IPS-20b (cell line): Measurements from ENCODE around the gene HPSE2.
"Not testable (repeated sequence)": the region's sequence is repeated elsewhere in the genome, so short reads cannot be mapped to it uniquely, and the experiment has no call there.

Source experiments
- H3K27ac ChIP-seq: one replicate; pipeline ENCODE4 v1.5.1; 2013; ENCODE audit warnings: low read length
- H3K27me3 ChIP-seq: 2 replicates; pipeline ENCODE4 v1.6.1; 2013; ENCODE audit warnings: mild to moderate bottlenecking, low read length, inconsistent platforms; ENCODE audit not compliant: insufficient read depth
- H3K36me3 ChIP-seq: 2 replicates; pipeline ENCODE4 v1.6.1; 2013; ENCODE audit warnings: low read depth, mild to moderate bottlenecking, inconsistent platforms, low read length, moderate library complexity; ENCODE audit not compliant: insufficient read depth
- H3K4me1 ChIP-seq: 2 replicates; pipeline ENCODE4 v1.6.1; 2013; ENCODE audit warnings: mild to moderate bottlenecking, control low read depth, inconsistent platforms, low read length, moderate library complexity; ENCODE audit not compliant: insufficient read depth
- H3K4me3 ChIP-seq: 2 replicates; pipeline ENCODE4 v1.5.1; 2013; ENCODE audit warnings: mild to moderate bottlenecking, low read length, inconsistent platforms
- H3K9ac ChIP-seq: 2 replicates; pipeline ENCODE4 v1.6.1; 2013; ENCODE audit warnings: low read depth, mild to moderate bottlenecking, inconsistent platforms, low read length, moderate library complexity
- H3K9me3 ChIP-seq: 2 replicates; pipeline ENCODE4 v1.6.1; 2013; ENCODE audit warnings: mild to moderate bottlenecking, low read depth, low read length, inconsistent platforms; ENCODE audit not compliant: insufficient read depth

The HPSE2 gene

DNA sequence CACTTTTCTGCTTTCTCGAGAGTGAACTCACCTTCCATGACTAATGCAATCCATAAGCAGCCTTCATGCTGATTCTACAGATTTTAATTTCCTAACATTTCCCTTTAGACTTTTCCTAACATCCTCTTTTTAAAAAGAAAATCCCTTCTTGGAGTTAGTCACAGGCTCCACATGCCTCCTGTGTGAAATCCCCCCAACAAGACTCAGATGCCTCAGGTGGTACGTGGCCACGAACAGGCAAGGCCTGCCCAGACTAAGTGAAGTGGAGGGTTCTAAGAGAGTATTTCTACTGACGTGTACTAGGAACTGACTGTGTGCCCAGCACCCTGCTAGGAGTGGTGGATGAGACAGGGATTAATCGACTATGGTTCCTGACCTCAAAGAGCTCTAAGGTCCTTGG, 663.1 kb downstream of the HPSE2 start:
- no peak overlapping the region for H3K9ac ChIP-seq
- peaks cover 3% of the 10 kb centered on the region; the same call in 1 of the 2 replicates for H3K4me1 ChIP-seq
- H3K4me3 ChIP-seq: no peak overlapping the region
- no peaks in the 10 kb centered on the region for H3K36me3 ChIP-seq
- H3K27ac ChIP-seq: no peak overlapping the region
- no peaks in the 10 kb centered on the region for H3K9me3 ChIP-seq
- H3K27me3 ChIP-seq: no peaks in the 10 kb centered on the region

DNA sequence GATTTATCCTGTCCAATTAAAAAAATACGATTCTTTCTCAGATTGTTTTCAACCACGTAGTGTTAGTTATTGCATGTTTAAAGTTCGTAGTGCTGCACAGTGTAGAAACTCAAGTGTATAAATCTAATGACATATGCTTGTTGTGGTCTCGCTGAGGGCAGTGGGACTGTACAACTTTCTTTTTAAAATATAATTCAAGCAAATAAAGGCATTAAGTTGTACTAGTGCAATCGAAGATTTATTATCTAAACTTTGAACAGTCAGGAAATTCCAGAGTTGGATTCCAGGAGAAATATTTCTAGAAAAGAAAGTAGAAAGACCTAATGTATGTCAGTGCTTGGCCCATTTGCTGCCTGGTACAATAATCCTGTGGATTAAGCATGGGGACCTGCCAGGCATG, 664.8 kb downstream of the HPSE2 start:
- Histone ChIP-seq H3K4me3 (no peak overlapping the region), H3K4me1 (no peaks in the 10 kb centered on the region; the same call in 1 of the 2 replicates), H3K27me3 (no peaks in the 10 kb centered on the region)

DNA sequence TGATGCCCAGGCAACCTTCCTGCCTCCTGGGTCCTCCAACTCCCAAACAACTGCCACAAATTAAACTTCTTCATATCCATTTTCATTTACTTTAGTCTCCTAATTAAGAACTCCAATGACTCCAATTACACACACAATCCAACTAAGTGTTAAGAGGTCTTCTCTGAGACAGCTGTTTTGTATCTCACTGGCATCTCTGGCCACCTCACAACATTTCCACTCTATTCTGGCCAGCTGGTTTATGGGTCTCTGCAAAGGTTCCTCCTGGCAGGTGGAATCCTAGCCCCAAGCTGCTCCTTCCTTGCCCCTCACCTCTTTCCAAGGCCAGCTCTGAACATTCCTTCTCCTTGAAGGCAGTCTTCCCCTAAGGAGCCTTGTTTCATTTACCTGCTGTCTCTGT, 665.8 kb downstream of the HPSE2 start:
- Histone ChIP-seq H3K36me3 (no peaks in the 10 kb centered on the region), H3K4me1 (no peaks in the 10 kb centered on the region; the same call in 1 of the 2 replicates), H3K27ac (no peak overlapping the region), H3K9me3 (no peaks in the 10 kb centered on the region), H3K27me3 (no peaks in the 10 kb centered on the region), H3K9ac (no peak overlapping the region), H3K4me3 (no peak overlapping the region)

More for the DNA sequence above, 664.8 kb downstream of the HPSE2 start:
- H3K9me3 ChIP-seq: no peaks in the 10 kb centered on the region
- no peaks in the 10 kb centered on the region for H3K36me3 ChIP-seq
- H3K9ac ChIP-seq: no peak overlapping the region
- no peak overlapping the region for H3K27ac ChIP-seq

DNA sequence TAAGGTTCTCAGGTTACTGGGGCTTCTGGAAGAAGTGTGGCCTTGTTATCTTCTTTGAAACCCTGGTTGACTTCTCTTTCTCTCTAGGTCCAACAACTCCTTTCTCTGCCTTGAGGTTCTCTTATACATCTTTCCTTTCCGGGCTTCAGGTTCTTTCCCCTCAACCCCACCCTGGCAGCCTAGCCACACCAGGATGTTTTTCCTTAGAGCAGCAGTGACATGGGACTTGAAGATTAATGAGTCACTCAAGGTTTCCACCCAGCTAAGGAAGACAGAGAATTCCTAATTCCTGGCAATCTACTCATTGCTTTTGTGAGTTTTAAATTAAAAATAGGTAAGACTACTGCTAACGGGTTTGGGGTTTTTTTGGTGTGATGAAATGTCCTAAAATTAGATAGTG, 667.1 kb downstream of the HPSE2 start:
- no peak overlapping the region for H3K27ac ChIP-seq
- H3K36me3 ChIP-seq: no peaks in the 10 kb centered on the region
- no peaks in the 10 kb centered on the region; the same call in 1 of the 2 replicates for H3K4me1 ChIP-seq
- H3K9me3 ChIP-seq: no peaks in the 10 kb centered on the region
- no peak overlapping the region for H3K9ac ChIP-seq
- H3K4me3 ChIP-seq: no peak overlapping the region
- H3K27me3 ChIP-seq: no peaks in the 10 kb centered on the region

DNA sequence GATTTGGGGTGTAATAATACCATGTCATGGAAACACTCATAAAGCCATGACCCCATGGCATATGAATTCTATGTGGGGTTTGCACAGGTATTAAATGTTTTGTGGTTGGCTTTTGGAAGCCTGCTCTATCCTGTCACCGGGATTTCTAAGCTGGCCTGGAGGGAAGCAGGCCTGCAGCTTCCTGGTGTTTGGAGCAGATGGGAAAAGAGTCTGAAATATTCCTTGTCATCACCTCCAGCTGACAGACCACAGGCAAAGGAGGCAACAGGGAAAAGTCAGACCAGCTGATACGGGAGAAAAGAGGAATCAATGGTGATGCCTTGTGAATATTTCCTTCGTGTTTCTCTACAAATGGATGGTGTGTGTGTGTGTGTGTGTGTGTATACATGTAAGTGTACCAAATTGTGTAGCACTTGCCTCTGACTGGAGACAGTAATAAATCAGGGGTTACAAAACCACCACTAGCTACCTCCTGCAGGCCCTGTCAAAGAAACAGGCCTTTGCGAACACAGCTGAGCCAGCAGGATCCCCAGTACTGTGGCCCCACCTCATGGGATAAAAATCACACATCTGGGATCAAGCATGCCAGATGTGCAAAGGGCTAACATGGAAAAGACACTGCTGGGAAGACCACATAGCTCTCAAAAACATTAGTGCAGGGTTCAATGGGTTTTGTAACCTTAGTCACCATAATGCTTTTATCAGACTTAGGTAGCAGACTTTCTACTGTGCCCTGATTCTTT, 668.1 kb downstream of the HPSE2 start:
- no peaks in the 10 kb centered on the region for H3K27me3 ChIP-seq
- no peaks in the 10 kb centered on the region; the same call in 1 of the 2 replicates for H3K4me1 ChIP-seq
- no peak overlapping the region for H3K27ac ChIP-seq
- H3K36me3 ChIP-seq: no peaks in the 10 kb centered on the region
- no peak overlapping the region for H3K4me3 ChIP-seq
- no peak overlapping the region for H3K9ac ChIP-seq
- no peaks in the 10 kb centered on the region for H3K9me3 ChIP-seq

DNA sequence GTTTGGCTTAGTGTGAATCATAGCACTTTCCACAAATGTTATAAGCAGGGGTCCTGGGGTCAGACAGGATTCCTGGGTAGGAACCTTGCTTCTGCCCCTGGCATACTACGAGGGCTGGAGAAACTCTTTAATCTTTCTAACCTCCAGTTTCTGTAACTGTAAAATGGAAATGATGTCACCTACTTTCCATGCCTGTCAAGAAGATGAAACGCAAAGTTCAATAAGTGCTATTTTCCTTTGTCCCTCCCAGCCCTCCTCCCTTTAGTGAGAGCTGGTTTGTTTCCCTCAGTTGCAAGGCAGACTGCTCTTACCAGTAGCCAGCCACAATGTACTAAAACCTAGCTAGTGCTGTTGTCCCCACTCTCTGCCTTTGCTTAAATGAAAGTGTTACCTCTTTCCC, 671.8 kb downstream of the HPSE2 start:
- H3K36me3 ChIP-seq: no peaks in the 10 kb centered on the region
- H3K27me3 ChIP-seq: no peaks in the 10 kb centered on the region
- H3K4me3 ChIP-seq: no peak overlapping the region
- no peak overlapping the region for H3K27ac ChIP-seq
- no peaks in the 10 kb centered on the region for H3K4me1 ChIP-seq
- no peaks in the 10 kb centered on the region for H3K9me3 ChIP-seq
- H3K9ac ChIP-seq: no peak overlapping the region

DNA sequence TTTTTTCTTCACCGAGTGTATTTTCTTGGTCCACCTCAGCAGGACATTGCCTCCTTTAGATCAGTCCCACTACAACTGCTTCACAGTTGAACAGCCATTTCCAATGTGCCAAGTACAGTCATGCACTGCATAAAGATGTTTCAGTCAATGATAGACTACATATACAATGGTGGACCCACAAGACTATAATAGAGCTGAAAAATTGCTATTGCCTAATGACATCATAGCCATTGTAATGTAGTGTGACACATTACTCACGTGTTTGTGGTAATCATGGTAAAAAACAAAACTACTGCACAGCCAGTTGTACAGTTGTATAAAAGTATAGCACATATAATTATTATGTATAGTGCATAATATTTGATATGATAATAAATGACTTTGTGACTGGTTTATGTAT, 675.1 kb downstream of the HPSE2 start:
- no peak overlapping the region for H3K27ac ChIP-seq
- no peaks in the 10 kb centered on the region for H3K36me3 ChIP-seq
- no peak overlapping the region; the same call in 1 of the 2 replicates for H3K9ac ChIP-seq
- H3K27me3 ChIP-seq: no peaks in the 10 kb centered on the region
- no peaks in the 10 kb centered on the region for H3K9me3 ChIP-seq
- no peak overlapping the region for H3K4me3 ChIP-seq
- no peaks in the 10 kb centered on the region for H3K4me1 ChIP-seq

DNA sequence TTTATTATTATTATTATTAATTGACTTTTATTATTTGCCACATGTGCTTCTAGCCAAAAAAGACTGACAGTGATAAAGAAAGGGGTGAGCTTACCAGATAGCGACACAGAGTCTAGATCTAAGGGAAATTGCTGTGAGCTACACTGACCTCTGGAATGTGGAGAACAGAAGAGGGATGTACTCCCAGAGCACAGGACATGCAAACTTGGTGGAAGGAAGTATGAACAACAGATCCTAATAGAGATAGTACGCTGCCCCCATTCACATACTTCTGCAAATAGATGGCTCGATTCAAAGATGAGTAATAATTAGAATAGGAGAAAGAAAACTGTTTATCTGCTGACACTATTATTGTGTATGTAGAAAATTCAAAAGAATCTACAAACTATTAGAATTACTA, 679.6 kb downstream of the HPSE2 start:
- no peaks in the 10 kb centered on the region; the same call in 1 of the 2 replicates for H3K4me1 ChIP-seq
- no peak overlapping the region for H3K4me3 ChIP-seq
- H3K27me3 ChIP-seq: no peaks in the 10 kb centered on the region
- no peak overlapping the region for H3K9ac ChIP-seq
- H3K36me3 ChIP-seq: no peaks in the 10 kb centered on the region
- H3K27ac ChIP-seq: no peak overlapping the region
- H3K9me3 ChIP-seq: no peaks in the 10 kb centered on the region

DNA sequence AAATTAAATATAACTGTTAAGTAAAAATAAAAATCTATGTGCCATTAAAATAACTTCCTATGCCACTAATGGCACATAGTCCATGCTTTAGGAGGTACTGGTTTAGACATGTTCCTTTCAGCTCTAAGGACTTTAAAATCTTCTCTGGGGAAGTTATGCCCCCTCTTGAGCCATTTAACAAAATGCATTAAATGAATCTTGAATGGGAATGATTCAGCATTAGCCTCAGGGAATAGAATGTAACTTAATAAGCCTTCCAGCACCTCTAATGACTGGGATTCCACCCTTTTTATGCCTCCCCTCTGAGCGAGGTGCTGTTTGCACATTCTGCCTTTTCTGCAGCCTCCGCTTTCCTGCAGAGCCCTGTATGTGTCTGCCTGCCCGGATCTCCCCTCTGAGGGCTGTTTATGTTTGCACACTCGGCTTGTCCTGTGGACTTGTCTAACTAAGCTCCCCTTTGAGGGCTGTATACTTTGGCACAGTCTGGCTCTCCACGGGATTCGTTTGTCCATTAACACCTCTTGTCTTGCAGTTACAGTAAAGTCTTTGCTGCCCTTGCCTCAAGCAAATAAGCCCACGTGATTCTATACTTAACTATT, 680.5 kb downstream of the HPSE2 start:
- Histone ChIP-seq H3K27me3 (no peaks in the 10 kb centered on the region), H3K4me3 (no peak overlapping the region), H3K4me1 (no peaks in the 10 kb centered on the region; the same call in 1 of the 2 replicates), H3K9me3 (no peaks in the 10 kb centered on the region), H3K27ac (no peak overlapping the region), H3K36me3 (no peaks in the 10 kb centered on the region), H3K9ac (no peak overlapping the region)

DNA sequence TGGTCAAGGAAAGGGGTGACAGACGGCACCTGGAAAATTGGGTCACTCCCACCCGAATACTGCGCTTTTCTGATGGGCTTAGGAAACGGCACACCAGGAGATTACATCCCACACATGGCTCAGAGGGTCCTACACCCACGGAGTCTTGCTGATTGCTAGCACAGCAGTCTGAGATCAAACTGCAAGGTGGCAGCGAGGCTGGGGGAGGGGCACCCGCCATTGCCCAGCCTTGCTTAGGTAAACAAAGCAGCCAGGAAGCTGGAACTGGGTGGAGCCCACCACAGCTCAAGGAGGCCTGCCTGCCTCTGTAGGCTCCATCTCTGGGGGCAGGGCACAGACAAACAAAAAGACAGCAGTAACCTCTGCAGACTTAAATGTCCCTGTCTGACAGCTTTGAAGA, 694.1 kb downstream of the HPSE2 start:
- not testable (repeated sequence) for H3K36me3 ChIP-seq, H3K9me3 ChIP-seq, H3K27me3 ChIP-seq, H3K4me1 ChIP-seq, H3K27ac ChIP-seq, H3K4me3 ChIP-seq, H3K9ac ChIP-seq

DNA sequence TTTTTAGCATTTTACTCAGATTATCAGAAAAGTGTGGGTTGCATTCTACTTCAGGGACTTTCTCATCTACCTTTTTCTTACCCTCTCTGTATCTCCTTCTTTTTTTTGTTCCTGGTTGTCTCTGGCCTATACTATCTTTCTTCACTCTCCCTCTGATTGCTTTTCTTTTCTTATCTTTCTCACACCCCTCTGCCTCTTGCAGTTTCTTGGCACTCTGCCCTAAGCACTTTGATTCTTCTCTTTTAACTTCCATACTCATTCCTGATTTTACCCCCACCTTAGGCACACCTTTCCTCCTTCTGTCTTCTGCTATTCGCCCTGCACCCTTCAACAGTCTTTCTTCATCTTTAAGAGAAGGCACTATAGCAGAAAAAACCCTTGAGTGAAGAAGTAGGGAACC, 696.1 kb downstream of the HPSE2 start:
- Histone ChIP-seq H3K9ac (no peak overlapping the region), H3K36me3 (no peaks in the 10 kb centered on the region), H3K9me3 (no peaks in the 10 kb centered on the region), H3K27ac (no peak overlapping the region), H3K4me3 (no peak overlapping the region), H3K27me3 (no peaks in the 10 kb centered on the region), H3K4me1 (no peaks in the 10 kb centered on the region)

DNA sequence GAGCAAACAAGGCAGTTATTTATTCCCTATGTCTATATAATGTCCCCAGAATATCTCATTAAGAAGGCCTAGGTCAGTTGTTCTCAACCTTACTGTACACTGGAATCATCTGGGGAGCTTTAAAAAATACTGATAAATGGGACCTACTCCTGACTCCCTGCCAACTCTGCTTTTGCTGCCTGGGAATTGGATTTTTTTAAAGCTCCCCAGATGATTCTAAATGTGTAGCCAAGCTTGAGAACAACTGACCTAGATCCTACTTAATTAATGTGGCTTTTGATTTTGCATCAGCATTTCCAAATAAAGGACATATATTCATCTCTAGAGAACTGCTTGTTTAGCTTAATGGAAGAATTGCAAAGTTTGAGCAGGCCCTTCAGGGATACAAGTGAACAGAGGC, 697.2 kb downstream of the HPSE2 start:
- Histone ChIP-seq H3K27ac (no peak overlapping the region), H3K9me3 (no peaks in the 10 kb centered on the region), H3K4me1 (no peaks in the 10 kb centered on the region)

More for the DNA sequence above, 697.2 kb downstream of the HPSE2 start:
- Histone ChIP-seq H3K36me3 (no peaks in the 10 kb centered on the region), H3K9ac (no peak overlapping the region), H3K4me3 (no peak overlapping the region), H3K27me3 (no peaks in the 10 kb centered on the region)
